GM21529 (cell line): ENCODE results near the gene HIGD1B.

Source experiments
- ATAC-seq: cut with Tn5 transposase; IDR thresholded peaks from one replicate; pipeline ENCODE4 v1.9.1; 2021; ENCODE audit not compliant: unreplicated experiment

HIGD1B gene

DNA sequence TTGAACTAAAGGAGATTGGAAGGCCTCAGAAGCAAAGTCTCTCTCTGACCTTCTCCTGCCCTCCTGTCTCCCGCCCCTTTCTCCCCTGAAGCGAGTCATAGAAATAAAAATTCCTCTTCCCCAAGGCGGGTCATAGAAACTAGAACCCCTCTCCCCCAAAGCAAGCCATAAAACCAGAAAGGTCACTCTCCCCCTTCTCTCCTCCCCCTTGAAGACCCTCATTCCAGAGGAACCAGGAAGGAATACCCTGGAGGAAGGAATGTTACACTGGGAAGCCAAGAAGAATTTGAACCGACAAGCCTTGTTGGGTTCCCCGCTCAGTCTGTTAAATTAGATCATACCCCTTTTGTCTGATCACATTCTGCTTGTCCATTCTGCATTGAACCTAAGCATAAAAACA lies 14.9 kb upstream of the HIGD1B start:
- no peak for ATAC-seq

DNA sequence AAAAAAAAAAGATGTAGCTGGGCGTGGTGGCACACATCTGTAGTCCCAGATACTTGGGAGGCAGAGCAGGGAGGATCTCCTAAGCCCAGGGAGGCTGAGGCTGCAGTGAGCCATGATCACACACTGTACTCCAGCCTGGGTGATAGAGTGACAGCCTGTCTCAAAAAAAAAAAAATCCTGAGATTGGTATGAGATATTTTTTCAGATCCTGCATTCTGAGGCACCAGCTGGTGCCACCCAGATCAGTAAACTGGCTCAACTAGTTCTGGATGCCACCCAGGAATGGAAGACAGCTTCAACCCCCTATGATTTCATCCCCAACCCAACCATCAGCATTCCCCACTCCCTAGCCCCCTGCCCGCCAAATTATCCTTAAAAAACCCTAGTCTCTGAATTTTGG lies 10.5 kb upstream of the HIGD1B start:
- no peak for ATAC-seq

DNA sequence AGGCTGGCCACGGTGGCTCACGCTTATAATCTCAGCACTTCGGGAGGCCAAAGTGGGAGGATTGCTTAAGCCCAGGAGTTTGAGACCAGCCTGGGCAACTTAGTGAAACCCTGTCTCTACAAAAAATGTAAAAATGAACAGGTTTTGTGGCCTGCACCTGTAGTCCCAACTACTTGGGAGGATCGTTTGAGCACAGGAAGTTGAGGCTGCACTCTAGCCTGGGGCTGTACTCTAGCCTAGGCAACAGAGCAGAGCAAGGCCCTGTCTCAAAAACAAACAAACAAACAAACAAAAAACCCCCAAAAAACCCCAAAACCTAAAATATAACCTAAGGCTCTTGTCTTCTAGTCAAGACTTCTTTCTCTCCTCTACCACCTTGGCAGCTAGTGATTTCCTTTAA lies 7.4 kb upstream of the HIGD1B start:
- ATAC-seq, result no peak

DNA sequence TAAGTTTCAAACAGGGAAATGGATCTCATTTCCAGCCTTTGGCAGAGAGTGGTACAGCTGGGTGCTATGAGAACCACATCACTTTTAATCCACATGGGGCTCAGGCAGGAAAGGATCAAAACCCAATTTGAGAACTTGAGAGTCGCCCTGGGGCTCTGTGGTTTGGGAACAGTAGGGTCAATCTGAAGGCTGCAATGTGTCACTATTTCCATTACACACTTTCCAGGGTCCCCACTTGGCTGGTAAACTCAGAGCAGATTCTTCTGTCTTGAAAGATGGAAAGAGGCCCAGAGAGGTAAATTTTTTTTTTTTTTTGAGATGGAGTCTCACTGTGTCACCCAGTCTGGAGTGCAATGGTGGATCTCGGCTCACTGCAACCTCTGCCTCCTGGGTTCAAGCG lies 6.7 kb upstream of the HIGD1B start:
- no peak for ATAC-seq

DNA sequence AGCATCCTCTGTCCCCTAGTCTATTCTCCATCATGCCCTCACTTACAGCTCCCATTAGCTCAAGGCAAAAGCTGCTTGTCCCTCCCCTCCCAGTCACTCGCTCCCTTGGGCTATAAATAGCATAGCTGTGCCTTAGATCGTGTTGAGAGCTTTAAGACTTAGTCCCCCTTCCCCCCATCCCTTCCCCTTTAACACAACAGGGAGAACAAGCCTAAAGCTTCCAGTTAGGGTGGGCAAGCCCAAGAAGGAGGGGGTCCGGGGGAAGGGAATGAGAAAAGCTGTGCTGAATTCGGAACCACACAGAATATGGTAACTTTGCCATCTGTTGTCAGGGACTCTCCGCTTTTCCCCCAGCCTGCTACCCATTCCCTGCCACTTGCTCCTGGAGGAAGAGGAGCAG lies 4.9 kb upstream of the HIGD1B start:
- ATAC-seq, result no peak

DNA sequence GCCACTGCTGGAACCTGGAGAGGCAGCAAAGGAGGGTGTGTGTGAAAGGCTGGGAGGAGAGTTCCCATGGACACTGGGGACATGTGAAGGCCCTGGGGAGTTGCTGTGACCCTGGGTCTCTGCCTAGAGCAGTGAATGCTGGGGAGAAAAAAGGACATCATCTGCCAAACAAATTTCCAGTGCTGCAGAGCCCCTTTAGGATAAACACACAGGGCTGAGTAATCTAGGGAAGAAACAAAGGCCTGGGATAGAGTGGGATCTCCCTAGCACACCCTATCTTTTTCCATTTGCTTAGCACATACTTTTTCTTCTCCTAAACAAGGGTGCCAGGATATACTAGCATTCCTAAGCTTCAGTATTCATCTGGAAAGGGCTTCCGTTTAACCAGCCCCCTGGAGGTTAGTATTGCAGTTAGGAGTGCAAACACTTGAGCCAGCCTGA lies 3.3 kb upstream of the HIGD1B start:
- ATAC-seq, result no peak

DNA sequence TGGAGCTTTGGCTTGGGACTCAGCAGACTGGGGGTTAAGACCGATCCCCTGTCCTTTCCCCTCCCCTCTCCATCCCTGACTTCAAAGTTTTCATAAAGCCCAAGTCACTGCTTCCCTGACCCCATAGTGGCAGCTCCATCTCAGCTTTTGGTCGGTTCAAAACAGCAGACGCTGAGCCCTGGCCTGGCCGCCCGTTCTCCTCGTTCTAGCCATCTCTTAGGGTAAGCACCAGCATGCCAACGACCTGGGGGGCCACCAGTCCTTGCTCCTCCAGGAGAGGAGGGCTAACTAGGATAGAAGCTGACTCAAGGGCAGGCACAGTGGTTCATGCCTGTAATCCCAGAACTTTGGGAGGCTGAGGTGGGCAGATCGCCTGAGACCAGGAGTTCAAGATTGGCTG lies 1.5 kb upstream of the HIGD1B start:
- ATAC-seq, result no peak

DNA sequence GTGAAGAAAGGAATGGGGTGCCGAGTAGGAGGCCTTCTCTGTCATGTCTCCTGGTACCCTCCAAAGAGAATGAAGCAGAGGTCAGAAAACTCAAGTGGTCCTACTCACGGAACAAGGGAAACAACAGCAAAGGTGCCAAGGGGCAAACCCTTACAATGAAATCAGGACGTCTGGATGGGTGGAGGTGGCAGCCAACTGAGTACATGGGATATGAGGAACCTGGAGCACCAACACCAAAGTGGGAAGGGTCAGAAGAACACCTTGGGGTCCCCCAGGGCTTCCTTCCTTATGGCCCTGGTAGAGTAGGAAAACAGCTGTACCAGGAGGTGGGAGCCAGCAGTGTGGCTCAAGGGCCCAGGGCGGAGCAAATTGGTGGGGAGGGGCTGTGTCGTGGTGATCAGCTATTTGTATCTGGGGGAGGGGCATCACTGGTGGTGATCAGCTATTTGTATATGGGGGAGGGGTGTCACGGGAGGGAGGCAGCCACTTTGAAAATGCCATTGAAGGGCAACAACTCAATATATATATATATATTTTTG lies 643 bp downstream of the HIGD1B start:
- no peak for ATAC-seq

DNA sequence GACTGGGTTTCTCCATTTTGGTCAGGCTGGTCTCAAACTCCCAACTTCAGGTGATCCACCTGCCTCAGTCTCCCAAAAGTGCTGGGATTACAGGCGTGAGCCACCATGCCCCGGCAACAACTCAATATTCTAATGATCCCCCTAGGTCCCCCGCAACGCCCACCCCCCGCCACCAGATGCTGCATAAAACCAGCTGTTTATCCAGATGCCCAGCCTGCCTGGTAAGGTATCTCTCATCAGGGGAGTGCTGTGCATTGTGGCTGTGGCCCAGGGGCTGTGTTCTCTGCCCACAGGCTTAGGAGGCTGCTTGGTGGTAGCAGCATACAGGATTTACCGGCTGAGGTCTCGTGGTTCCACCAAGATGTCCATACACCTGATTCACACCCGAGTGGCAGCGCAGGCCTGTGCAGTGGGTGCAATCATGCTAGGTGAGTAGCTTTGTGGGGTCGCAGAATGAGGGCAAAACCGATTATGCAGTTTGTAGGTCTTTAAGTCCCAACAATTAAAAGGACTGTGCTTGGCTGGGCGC lies 1.3 kb downstream of the HIGD1B start:
- ATAC-seq, result no peak

DNA sequence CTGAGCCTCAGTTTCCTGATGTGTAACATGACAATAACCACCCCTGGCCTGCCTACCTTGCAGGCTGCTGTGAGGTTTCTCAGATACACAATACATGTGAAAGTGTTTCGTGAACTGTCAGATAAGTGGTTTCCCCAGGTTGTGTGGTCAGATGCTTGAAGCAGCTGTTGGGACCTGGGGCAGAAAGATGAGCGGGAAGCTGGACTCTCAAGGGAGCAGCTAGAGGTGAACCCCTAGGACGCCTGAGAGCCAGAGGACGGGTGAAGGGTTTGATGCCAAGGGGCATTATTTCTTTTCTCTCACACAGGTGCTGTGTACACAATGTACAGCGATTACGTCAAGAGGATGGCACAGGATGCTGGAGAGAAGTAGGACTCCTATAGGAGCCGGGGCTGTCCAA lies 2.3 kb downstream of the HIGD1B start:
- no peak for ATAC-seq

DNA sequence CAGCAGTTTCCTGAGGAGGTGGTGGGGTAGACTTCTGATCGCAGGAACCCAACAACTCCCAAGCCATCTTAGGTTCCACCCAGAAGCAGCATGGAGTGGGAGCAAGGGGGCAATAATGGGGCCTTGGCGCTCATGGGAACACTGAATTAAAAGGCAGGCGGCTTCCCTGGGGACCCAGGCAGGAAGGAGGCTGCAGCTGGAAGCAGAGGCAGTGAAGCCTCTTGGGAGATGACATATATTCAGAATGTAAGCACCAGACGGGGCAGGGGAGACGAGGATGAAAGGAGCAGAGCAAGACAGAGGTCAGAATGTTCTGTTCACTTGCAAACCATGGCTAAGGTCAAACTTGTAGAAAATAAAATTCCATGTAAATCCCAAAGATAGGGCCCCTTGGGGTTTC lies 2.9 kb downstream of the HIGD1B start:
- no peak for ATAC-seq

DNA sequence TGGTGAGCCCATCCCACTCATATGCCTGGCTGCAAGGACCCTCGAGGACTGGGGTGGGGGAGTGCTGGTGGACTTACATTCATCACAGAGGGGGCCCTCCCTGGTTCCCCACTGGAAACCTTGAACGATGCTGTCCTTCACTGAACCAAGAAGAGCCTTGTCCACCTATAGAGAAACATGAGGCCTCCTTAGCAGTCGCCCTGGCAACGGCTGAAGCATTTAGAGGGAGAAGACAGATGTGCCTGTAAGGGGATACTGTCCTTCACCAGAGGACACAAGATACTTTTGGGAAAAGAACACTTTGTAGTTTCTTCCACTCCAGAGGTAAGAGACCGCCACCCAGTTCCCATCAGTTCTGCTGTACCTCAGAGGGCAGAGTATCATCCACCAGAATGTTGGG lies 6.5 kb downstream of the HIGD1B start:
- ATAC-seq, result no peak

DNA sequence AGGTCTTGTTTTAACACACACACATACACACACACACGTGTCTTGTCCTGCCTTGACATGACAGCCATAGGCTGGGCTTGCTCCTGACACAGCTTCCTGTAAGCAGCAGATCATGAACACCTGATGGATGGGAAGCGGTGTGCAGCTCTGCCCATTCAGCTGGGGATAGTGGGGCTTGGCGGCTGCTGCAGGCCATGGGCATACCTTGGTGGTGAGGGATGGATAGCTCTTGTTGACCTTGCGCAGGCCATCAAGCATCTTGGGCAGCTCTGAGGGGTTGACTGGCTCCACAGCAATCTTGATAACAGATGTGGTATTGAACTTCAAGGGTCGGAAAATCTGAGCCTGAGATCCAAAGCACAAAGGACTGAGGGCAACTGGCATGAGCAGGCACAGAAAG lies 12.0 kb downstream of the HIGD1B start:
- no peak for ATAC-seq

DNA sequence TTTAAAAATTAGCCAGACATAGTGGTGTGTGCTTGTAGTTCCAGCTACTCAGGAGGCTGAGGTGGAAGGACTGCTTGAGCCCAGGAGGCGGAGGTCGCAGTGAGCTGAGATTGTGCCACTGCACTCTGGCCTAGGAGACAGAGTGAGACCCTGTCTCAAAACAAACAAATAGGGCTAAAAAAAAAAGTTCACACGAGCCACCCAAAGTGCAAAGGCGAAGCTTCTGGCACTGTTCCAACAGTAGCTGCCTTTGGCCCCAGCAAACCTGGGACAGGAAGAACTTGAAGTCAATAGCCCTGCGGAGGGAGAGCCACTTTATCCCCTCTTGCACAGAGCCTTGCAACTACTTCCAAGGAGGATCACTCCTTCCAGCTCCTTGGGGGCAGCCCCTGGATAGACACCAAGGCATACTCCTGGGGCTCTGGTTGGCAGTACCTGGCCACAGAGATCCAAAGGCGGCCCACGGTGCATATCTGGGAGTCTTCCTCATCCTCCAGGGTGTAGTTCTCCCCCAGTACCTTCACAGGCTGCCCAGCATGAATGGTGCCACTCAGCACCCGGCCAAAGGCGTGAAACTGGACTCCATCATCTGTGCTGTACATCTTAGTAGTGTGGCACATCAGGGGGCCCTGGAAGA lies 14.7 kb downstream of the HIGD1B start:
- no peak for ATAC-seq

DNA sequence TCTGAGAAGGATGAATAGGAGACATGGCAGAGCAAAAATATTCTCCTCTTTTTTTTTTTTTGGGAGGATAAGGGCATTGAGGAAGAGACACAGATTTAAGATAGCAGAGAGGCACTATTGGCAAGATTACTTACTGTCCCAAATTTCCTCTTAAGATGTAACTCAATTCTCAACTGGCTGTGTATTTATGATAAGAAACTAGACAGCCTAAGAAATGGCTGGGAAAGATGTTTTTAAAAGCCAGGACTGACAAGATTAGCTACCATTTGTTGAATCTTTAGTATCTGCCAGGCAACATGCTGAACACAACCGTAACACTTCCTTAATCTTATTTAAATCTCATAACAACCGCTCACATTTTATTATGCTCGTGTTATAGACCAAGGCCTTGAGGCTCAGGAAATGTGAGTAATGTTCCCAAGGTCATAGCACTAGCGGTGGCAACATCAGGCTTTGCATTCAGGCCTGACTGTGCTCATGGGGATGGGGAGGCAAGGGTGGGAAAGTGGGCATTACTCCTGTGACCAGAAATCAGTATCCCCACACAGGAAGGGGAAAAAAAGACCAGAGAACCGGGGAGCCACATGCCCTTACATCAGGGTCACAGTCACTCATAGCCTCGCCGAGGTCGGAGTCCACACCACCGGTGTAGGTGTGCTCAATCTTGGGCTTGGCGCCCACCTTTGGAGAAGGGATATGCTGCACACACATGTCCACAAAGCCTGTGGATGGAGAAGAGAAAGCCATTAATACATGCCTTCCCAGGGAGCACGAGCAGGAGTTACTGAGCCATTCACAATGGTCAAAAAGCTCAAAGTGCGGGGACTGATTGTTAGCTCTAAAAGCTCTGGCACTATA lies 15.6 kb downstream of the HIGD1B start:
- no peak for ATAC-seq

DNA sequence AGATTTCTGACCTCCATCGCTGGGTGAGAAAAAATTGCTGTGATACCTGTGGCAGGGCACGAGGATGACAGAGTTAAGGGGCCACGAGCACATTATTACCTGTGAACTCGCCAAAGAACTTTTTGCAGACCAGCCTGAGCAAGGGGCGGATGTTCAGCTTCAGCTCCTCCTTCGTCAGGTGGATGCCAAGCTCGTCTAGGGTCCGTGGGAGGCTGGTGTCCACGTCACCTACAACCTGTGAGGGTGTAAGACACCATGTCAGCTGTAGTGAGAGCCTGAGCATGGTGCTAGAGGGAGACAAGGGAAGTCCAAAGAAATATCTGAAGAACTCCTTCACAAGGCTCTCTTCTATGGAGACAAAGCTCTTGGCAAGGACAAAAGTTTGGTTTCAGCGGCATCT lies 17.1 kb downstream of the HIGD1B start:
- no peak for ATAC-seq

DNA sequence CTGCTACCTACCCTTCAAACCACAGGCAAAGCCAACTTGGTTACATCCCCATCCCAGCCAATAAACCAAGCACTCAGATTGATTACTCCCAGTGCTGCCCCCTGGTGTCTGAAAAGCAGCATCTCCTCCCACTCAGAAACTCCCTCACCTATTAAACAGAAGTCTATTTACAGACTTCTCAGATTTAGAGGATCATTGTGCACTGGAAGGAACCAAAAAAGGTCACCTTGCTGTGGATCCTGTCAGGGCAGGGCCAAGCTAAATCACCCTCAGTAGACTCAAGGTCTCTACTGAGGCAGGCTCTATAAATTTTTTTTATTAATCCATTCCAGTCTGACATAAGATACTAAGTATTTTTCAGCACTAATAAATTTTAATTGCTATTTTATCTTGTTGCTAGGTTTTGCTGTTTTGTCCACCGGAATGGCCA lies 17.6 kb downstream of the HIGD1B start:
- no peak for ATAC-seq

DNA sequence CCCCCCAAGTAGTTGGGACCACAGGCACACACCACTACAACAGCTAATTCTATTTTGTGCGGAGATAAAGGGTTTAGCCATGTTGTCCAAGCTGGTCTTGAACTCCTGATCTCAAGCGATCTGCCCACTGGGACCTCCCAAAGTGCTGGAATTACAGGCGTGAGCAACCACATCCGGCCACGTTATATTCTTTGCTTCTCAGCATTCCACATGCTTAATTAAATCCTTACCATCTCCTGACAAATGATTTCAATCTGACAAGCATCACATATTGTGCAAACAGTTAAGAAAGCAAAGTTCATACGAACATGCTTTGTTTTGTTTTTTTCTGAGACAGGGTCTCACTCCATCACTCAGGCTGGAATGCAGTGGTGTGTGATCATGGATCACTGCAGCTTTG lies 18.2 kb downstream of the HIGD1B start:
- no peak for ATAC-seq

DNA sequence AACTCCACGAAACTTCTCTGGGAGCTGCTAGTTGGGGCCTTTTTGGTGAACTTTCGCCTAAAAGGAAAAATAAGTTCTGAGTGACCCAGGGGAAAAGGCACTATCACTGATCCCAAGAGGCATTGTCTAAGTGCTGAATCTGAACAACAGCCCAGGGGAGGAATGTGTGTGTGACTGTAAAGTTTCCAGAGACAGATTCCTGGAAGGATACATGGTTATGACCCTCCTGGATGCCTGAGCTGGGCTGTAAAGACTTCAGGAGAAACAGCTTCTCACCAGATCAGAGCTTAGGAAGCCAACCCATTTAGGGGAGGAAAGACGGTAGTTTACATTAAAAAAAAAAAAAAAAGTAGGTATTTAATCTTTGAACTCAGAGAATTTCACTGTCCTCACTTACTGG lies 20.2 kb downstream of the HIGD1B start:
- no peak for ATAC-seq

DNA sequence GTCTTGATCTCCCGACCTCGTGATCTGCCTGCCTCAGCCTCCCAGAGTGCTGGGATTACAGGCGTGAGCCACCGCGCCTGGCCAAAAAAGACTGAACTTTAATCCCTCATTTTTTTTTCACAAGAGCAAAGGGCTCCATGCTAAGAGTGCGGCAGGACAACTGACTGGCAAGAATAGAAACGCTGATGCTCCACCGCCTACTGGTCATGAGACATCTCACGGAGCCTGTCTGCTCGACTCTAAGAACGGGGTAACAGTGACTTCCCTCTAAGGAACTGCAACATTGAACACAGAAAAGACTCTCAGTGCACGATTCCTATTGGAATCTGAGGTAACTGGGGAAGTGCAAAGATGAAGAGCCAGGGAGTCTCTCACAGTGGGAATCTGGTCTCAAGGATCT lies 23.9 kb downstream of the HIGD1B start:
- no peak for ATAC-seq

DNA sequence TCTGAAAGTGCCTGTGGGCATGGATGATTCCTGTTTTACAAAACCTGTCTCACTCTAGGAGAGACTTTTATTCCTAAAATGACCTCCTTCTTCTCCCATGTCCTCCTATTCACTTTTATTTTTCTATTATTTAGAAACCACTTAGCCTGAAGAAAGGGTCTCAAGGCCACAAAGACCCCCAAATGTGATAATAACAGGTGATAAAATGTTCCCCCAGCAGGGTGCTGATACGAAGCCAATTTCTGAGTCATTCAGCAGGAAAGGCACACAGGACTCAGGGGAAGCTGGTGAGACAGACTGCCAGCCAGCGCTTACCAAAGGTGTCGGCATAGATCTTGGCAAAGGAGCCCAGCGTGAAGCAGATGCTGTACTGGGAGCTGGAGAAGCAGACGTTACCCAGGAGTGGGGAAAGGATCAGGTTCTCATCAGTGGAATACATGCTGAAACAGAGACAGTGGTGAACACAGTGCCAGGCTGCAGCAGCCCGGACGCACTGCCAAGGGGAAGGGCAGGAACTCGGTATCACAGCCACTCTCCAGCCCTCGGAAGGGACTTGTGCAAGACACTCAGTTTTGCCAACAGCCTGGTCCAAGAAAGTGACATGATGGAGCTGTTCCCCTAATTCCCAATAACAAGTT lies 24.6 kb downstream of the HIGD1B start:
- no peak for ATAC-seq

DNA sequence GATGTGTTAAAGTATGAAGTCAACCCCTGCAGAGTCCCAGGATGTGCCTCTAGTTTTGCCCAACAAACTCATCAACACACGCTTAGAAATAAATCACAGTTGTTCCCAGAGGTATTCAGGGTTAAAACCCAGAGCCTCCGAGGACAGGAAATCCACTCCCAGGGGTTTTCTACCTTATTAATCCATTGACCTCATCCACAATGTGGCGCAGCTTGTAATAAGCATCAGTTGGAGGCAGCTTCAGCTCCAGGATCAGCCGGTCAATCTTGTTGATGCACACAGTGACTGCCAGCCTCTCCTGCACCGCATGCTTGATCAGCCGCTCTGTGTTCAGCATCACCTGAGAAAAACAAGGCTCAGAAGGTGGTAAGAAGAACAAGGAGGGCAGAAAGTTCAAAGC lies 28.1 kb downstream of the HIGD1B start:
- ATAC-seq, result no peak
